H1 (cell line): ENCODE results near the gene CAMTA1. TPM values are rescaled to one million over a fixed set of nuclear protein-coding genes. Genes with fewer than 3 reads are reported as not detected.

Experiments
- CTCF ChIA-PET: fragments of 300-600 bp; sonication (Branson Sonifier 250); formaldehyde crosslinking; loops from one replicate; lab custom pipeline; 2021; ENCODE audit not compliant: partially characterized antibody; lab: Charles Lee
- POLR2A ChIA-PET: fragments of 300-600 bp; sonication (Branson Sonifier 250); formaldehyde crosslinking; loops from one replicate; lab custom pipeline; 2021; ENCODE audit warnings: inconsistent platforms; ENCODE audit not compliant: partially characterized antibody; lab: Charles Lee
- DNase-seq, 2 experiments: peaks; one replicate each; pipeline versions ENCODE4 v3.0.0 to v3.0.0-alpha.2; 2010 to 2022; ENCODE audit warnings: low spot score in 2 of 2, low read depth in 1 of 2, mixed read lengths in 1 of 2
- FAIRE-seq: peaks from 2 replicates; lab custom pipeline; 2011; peaks lifted over from hg19 to GRCh38; lab: Jason Lieb, UNC
- H2AFZ ChIP-seq: 2 replicates; pipeline ENCODE4 v1.8.1; 2012; ENCODE audit warnings: low read length, inconsistent platforms
- H2AK5ac ChIP-seq: 2 replicates; pipeline ENCODE4 v1.6.1; 2013; ENCODE audit warnings: low read depth, low read length
- H2BK120ac ChIP-seq: replicated peaks from 2 replicates; pipeline ENCODE3; 2013; ENCODE audit warnings: low read depth, low read length, inconsistent platforms
- H2BK12ac ChIP-seq: 2 replicates; pipeline ENCODE4 v1.6.1; 2013; ENCODE audit warnings: low read depth, low read length
- H2BK15ac ChIP-seq: 2 replicates; pipeline ENCODE4 v1.6.1; 2013; ENCODE audit warnings: low read length
- H2BK20ac ChIP-seq: 2 replicates; pipeline ENCODE4 v1.6.1; 2013; ENCODE audit warnings: low read length
- H2BK5ac ChIP-seq: 2 replicates; pipeline ENCODE4 v1.6.1; 2013; ENCODE audit warnings: low read depth, low read length
- H3K14ac ChIP-seq: 2 replicates; pipeline ENCODE4 v1.6.1; 2013; ENCODE audit warnings: inconsistent platforms; ENCODE audit not compliant: insufficient read length
- H3K18ac ChIP-seq: 2 replicates; pipeline ENCODE4 v1.6.1; 2013; ENCODE audit warnings: low read length; ENCODE audit errors: extremely low read depth
- H3K23ac ChIP-seq: 2 replicates; pipeline ENCODE4 v1.6.1; 2013; ENCODE audit warnings: inconsistent platforms; ENCODE audit not compliant: insufficient read length
- H3K23me2 ChIP-seq: 2 replicates; pipeline ENCODE4 v1.6.1; 2013; ENCODE audit warnings: low read depth, low read length
- H3K27ac ChIP-seq: 2 replicates; pipeline ENCODE4 v1.6.1; 2011; ENCODE audit warnings: low read depth, low read length, inconsistent platforms
- H3K27me3 ChIP-seq, 4 experiments: replicated peaks in 1 of 4; 1 replicate in 1 of 4; 2 replicates in 3 of 4; pipeline versions ENCODE4 v1.6.1 to v1.8.1; 2011 to 2013; ENCODE audit warnings: low read length in 3 of 4, mild to moderate bottlenecking in 3 of 4, inconsistent platforms in 2 of 4, mixed read lengths in 2 of 4, moderate library complexity in 1 of 4; ENCODE audit not compliant: control insufficient read depth in 3 of 4, insufficient read depth in 3 of 4; ENCODE audit errors: extremely low read depth in 1 of 4
- H3K36me3 ChIP-seq, 4 experiments: 2 replicates each; pipeline versions ENCODE4 v1.6.1 to v1.8.1; 2011 to 2013; ENCODE audit warnings: mild to moderate bottlenecking in 4 of 4, low read length in 3 of 4, moderate library complexity in 2 of 4, control low read depth in 1 of 4, inconsistent platforms in 1 of 4; ENCODE audit not compliant: insufficient read depth in 4 of 4, control insufficient read depth in 2 of 4
- H3K4ac ChIP-seq: replicated peaks from 2 replicates; pipeline ENCODE3; 2013; ENCODE audit warnings: low read length, low read depth, mixed read lengths, inconsistent platforms; ENCODE audit not compliant: insufficient read length
- H3K4me1 ChIP-seq, 4 experiments: replicated peaks in 1 of 4; 1 replicate in 1 of 4; 2 replicates in 3 of 4; pipeline versions ENCODE4 v1.6.1 to v1.8.1; 2011 to 2013; ENCODE audit warnings: low read length in 3 of 4, inconsistent platforms in 2 of 4, mixed read lengths in 1 of 4; ENCODE audit not compliant: insufficient read depth in 4 of 4, control insufficient read depth in 3 of 4
- H3K4me2 ChIP-seq, 2 experiments: 2 replicates each; pipeline versions ENCODE4 v1.6.1 to v1.8.1; 2011 to 2013; ENCODE audit warnings: low read depth in 2 of 2, low read length in 2 of 2, control low read depth in 1 of 2, inconsistent platforms in 1 of 2, mild to moderate bottlenecking in 1 of 2; ENCODE audit not compliant: insufficient read depth in 1 of 2
- H3K4me3 ChIP-seq, 4 experiments: fragments of 200-600, 300-600 bp in 1 of 4; sonication (generic), shearing (Covaris generic), sonication (Bioruptor Twin) in 1 of 4; 2 replicates each; pipeline versions ENCODE4 v1.5.1 to v1.8.1; 2011 to 2016; ENCODE audit warnings: low read length in 4 of 4, low read depth in 3 of 4, control low read depth in 2 of 4, inconsistent platforms in 2 of 4, mild to moderate bottlenecking in 2 of 4, mixed read lengths in 1 of 4, moderate library complexity in 1 of 4; ENCODE audit not compliant: insufficient read depth in 2 of 4; ENCODE audit errors: extremely low read depth in 1 of 4
- H3K56ac ChIP-seq: replicated peaks from 2 replicates; pipeline ENCODE3; 2013; ENCODE audit warnings: low read depth, mild to moderate bottlenecking, mixed read lengths, low read length, inconsistent platforms; ENCODE audit not compliant: insufficient read length
- H3K79me1 ChIP-seq: 2 replicates; pipeline ENCODE4 v1.6.1; 2013; ENCODE audit warnings: low read depth, low read length, control low read depth
- H3K79me2 ChIP-seq, 2 experiments: 2 replicates each; pipeline versions ENCODE4 v1.6.1 to v1.8.1; 2012 to 2013; ENCODE audit warnings: low read length in 2 of 2, mild to moderate bottlenecking in 2 of 2, inconsistent platforms in 1 of 2; ENCODE audit not compliant: insufficient read depth in 2 of 2, control insufficient read depth in 1 of 2
- H3K9ac ChIP-seq, 4 experiments: replicated peaks in 1 of 4; 1 replicate in 1 of 4; 2 replicates in 3 of 4; pipeline versions ENCODE4 v1.6.1 to v1.8.1; 2011 to 2013; ENCODE audit warnings: low read depth in 3 of 4, low read length in 3 of 4, control low read depth in 2 of 4, mild to moderate bottlenecking in 2 of 4, moderate library complexity in 2 of 4, inconsistent platforms in 1 of 4; ENCODE audit errors: extremely low read depth in 1 of 4
- H3K9me3 ChIP-seq, 2 experiments: 2 replicates each; pipeline versions ENCODE4 v1.6.1 to v1.8.1; 2012 to 2013; ENCODE audit warnings: mild to moderate bottlenecking in 2 of 2, moderate library complexity in 2 of 2, control low read depth in 1 of 2, inconsistent platforms in 1 of 2, low read depth in 1 of 2, low read length in 1 of 2, mixed read lengths in 1 of 2; ENCODE audit not compliant: insufficient read depth in 2 of 2
- H4K20me1 ChIP-seq, 2 experiments: replicated peaks in 1 of 2; 2 replicates each; pipeline versions ENCODE3 to v1.8.1; 2011 to 2013; ENCODE audit warnings: inconsistent platforms in 2 of 2, low read length in 2 of 2, mild to moderate bottlenecking in 1 of 2; ENCODE audit not compliant: insufficient read depth in 2 of 2, control insufficient read depth in 1 of 2
- H4K5ac ChIP-seq: 2 replicates; pipeline ENCODE4 v1.6.1; 2013; ENCODE audit warnings: low read length, low read depth, mixed read lengths, inconsistent platforms; ENCODE audit not compliant: insufficient read length
- H4K8ac ChIP-seq: 2 replicates; pipeline ENCODE4 v1.8.0; 2013; ENCODE audit warnings: mild to moderate bottlenecking, moderate library complexity, low read length, inconsistent platforms; ENCODE audit not compliant: insufficient read depth; ENCODE audit errors: extremely low read depth
- H4K91ac ChIP-seq: replicated peaks from 2 replicates; pipeline ENCODE3; 2013; ENCODE audit warnings: low read length, mixed read lengths, inconsistent platforms; ENCODE audit not compliant: insufficient read length
- ATF3 ChIP-seq: IDR thresholded peaks from 2 replicates; pipeline ENCODE4 v1.6.1; 2011; ENCODE audit warnings: low read depth, mild to moderate bottlenecking, low read length; ENCODE audit not compliant: insufficient read depth
- BACH1 ChIP-seq: IDR thresholded peaks from 2 replicates; pipeline ENCODE4 v1.6.1; 2012; ENCODE audit warnings: low read length, improper control_type of control experiment
- EZH2 ChIP-seq: fragments of 200-600 bp; sonication (generic); IDR thresholded peaks from 2 replicates; pipeline ENCODE4 v1.7.1; 2012; ENCODE audit warnings: low read depth, mild to moderate bottlenecking, moderate library complexity, low read length, inconsistent platforms; ENCODE audit not compliant: severe bottlenecking
- GTF2F1 ChIP-seq: IDR thresholded peaks from 2 replicates; pipeline ENCODE4 v1.6.1; 2012; ENCODE audit warnings: low read depth, low read length, improper control_type of control experiment, borderline replicate concordance
- RBBP5 ChIP-seq: IDR thresholded peaks from 2 replicates; pipeline ENCODE4 v1.7.1; 2012; ENCODE audit warnings: low read depth, mild to moderate bottlenecking, inconsistent platforms, low read length, moderate library complexity, borderline replicate concordance
- RXRA ChIP-seq: IDR thresholded peaks from 2 replicates; pipeline ENCODE4 v1.6.1; 2011; ENCODE audit warnings: low read depth, mild to moderate bottlenecking, low read length, moderate library complexity; ENCODE audit not compliant: insufficient read depth
- SUZ12 ChIP-seq: fragments of 200-600 bp; sonication (generic); IDR thresholded peaks from 2 replicates; pipeline ENCODE4 v1.6.1; 2012; ENCODE audit warnings: mild to moderate bottlenecking, inconsistent platforms, low read length, moderate library complexity, mixed read lengths
- TAF7 ChIP-seq: optimal IDR thresholded peaks from 2 replicates; pipeline ENCODE3; 2011; ENCODE audit warnings: low read depth, mild to moderate bottlenecking, inconsistent platforms, low read length, moderate library complexity, borderline replicate concordance
- USF2 ChIP-seq: IDR thresholded peaks from 2 replicates; pipeline ENCODE4 v1.6.1; 2011; ENCODE audit warnings: low read length, improper control_type of control experiment
- YY1 ChIP-seq: IDR thresholded peaks from 2 replicates; pipeline ENCODE4 v1.6.1; 2011; ENCODE audit warnings: low read depth, mild to moderate bottlenecking, low read length
- WGBS, 2 experiments: shearing (Covaris generic) in 1 of 2; methylation state at CpG; one replicate each; pipeline versions ENCODE4 v1.1.6 to v1.1.7; 2013 to 2015; ENCODE audit warnings: low lambda C conversion rate in 2 of 2, mixed read lengths in 2 of 2, inconsistent platforms in 1 of 2, low coverage in 1 of 2, missing lambda C conversion rate in 1 of 2; ENCODE audit not compliant: insufficient replicate concordance in 2 of 2, insufficient coverage in 1 of 2, insufficient read length in 1 of 2; ENCODE audit errors: extremely low coverage in 1 of 2, missing lambda C conversion rate in 1 of 2; 5-methylcytosine and 5-hydroxymethylcytosine counted together
- polyA plus RNA-seq, 7 experiments: library from polyadenylated mRNA; depleted of rRNA in 3 of 7; stranded (reverse) in 5 of 7; unstranded in 2 of 7; fragments of >200 nt in 5 of 7; fragments of 200-250 nt in 2 of 7; gene quantifications; 1 replicate in 5 of 7; 2 replicates in 1 of 7; 4 replicates in 1 of 7; pipeline versions ENCODE4 v1.2.1 to v1.2.3, GENCODE V29; 2011 to 2013; ENCODE audit warnings: missing spikeins in 2 of 7, mixed read lengths in 2 of 7
- total RNA-seq: library from RNA; stranded (reverse); fragmentation: NEBNext Ultra II Directional; extraction: Animal tissue kit (Norgen Biotek cat#: 25700); gene quantifications from 2 replicates; pipeline ENCODE4 v1.2.1, GENCODE V29; 2021

The CAMTA1 gene
- total and polyA plus RNA-seq, 2 of the 8 experiments (the other 6 are each of a cell fraction or from before 2014, with no cell fraction given): 65.0 to 119 TPM

GRCh38 chr1:7518411-7518810 is 733.2 kb downstream of the CAMTA1 start:
- CTCF ChIA-PET: interaction anchor here (1.4 to 2.0 kb wide), 3 partner anchors 9 to 22 kb away, joined by 3 to 7 read pairs (median 4); no protein-coding TSS in a partner anchor
- DNase-seq: no peak
- H2BK12ac ChIP-seq: no peak overlapping the region
- no peak overlapping the region for H3K9ac ChIP-seq
- no peak overlapping the region; the same call in 1 of the 2 replicates for H4K8ac ChIP-seq
- no peaks in the 10 kb centered on the region for H3K4me1 ChIP-seq
- POLR2A ChIA-PET: interaction anchor here (0.9 to 1.1 kb wide), 2 partner anchors 9 kb away, joined by 3 read pairs; no protein-coding TSS in a partner anchor
- no peak overlapping the region for H2BK20ac ChIP-seq
- H3K23ac ChIP-seq: no peak overlapping the region
- no peak overlapping the region for H3K14ac ChIP-seq
- no peak overlapping the region for H2BK120ac ChIP-seq
- H3K79me1 ChIP-seq: no peaks in the 10 kb centered on the region
- no peak for FAIRE-seq
- H2BK5ac ChIP-seq: no peak overlapping the region
- H2BK15ac ChIP-seq: no peak overlapping the region
- no peak overlapping the region for H4K5ac ChIP-seq
- no peak overlapping the region for H2AFZ ChIP-seq
- TF ChIP-seq BACH1 (no peak), TAF7 (no peak), EZH2 (no peak), SUZ12 (no peak), ATF3 (no peak), YY1 (no peak), GTF2F1 (no peak), USF2 (no peak), RBBP5 (no peak), RXRA (no peak)
- H3K23me2 ChIP-seq: no peaks in the 10 kb centered on the region
- H3K4me3 ChIP-seq: no peak overlapping the region
- H3K27me3 ChIP-seq: no peaks in the 10 kb centered on the region
- no peaks in the 10 kb centered on the region for H3K36me3 ChIP-seq
- H3K79me2 ChIP-seq: no peaks in the 10 kb centered on the region
- H3K56ac ChIP-seq: no peak overlapping the region
- no peak overlapping the region for H3K18ac ChIP-seq
- WGBS, 2 experiments: 92% methylated on average over 8 of the region's 8 CpGs; no CpG with 5 or more reads in 1 of the 2 experiments
- no peaks in the 10 kb centered on the region for H3K9me3 ChIP-seq
- H4K20me1 ChIP-seq: no peaks in the 10 kb centered on the region
- no peak overlapping the region for H3K4me2 ChIP-seq
- no peak overlapping the region for H4K91ac ChIP-seq
- H3K27ac ChIP-seq: no peak overlapping the region
- H3K4ac ChIP-seq: no peak overlapping the region
- H2AK5ac ChIP-seq: no peak overlapping the region
